ENCODE measurements around the gene MAPRE2.

MAPRE2 gene

DNA sequence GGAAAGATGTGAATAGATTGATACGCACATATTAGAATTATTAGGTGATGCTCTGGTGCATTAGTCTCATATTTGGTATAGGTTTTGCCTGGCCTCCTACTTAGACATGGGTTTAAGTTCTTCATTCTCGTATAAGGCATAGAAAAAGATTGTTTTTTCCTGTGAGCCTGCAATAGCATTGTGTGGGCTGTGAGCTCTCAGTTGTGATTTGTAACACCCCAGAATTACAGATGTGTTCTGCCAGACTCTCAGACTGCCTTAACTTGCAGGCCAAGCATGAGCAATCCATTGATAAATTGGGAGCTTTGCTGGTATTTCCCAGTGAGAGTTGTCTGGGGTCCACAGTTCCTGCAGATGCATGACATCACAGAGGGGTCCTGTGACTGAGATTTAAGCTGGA, 95.7 kb downstream of the MAPRE2 start:
- H3K27ac Mint-ChIP-seq = no peak overlapping the region
- TF ChIP-seq, protein P1, sequence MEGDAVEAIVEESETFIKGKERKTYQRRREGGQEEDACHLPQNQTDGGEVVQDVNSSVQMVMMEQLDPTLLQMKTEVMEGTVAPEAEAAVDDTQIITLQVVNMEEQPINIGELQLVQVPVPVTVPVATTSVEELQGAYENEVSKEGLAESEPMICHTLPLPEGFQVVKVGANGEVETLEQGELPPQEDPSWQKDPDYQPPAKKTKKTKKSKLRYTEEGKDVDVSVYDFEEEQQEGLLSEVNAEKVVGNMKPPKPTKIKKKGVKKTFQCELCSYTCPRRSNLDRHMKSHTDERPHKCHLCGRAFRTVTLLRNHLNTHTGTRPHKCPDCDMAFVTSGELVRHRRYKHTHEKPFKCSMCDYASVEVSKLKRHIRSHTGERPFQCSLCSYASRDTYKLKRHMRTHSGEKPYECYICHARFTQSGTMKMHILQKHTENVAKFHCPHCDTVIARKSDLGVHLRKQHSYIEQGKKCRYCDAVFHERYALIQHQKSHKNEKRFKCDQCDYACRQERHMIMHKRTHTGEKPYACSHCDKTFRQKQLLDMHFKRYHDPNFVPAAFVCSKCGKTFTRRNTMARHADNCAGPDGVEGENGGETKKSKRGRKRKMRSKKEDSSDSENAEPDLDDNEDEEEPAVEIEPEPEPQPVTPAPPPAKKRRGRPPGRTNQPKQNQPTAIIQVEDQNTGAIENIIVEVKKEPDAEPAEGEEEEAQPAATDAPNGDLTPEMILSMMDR (IDR thresholded peaks at IDR 0.05; ENCODE audit: unreplicated experiment in 3 of 3) = no peak
- no peaks in the 10 kb centered on the region for H3K27me3 Mint-ChIP-seq (ENCODE audit: low read depth)
- no peaks in the 10 kb centered on the region for H3K9me3 Mint-ChIP-seq
- peaks cover 55% of the 10 kb centered on the region for H3K36me3 Mint-ChIP-seq (ENCODE audit: low read depth)
- H3K4me3 Mint-ChIP-seq = no peak overlapping the region
- H3K4me1 Mint-ChIP-seq = peaks cover 6% of the 10 kb centered on the region

DNA sequence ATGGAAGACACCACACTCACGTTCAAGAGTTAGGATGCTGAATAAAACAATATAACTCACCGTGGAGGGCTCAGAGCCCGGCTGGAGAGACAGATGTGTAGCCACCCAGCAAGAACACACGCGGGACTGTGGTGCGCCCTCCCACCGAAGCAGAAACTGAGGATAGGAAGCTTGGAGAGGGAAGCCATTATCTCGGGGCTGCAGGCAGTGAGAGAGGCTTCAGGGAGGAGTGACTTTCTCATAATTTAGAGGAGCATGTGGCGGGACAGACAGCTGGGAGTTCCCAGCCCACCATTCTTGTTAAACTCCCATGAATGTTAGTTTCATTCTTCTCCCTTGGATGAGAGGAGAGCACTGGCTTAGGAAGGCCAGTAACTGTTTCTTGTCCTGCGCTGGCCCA, 96.4 kb downstream of the MAPRE2 start:
- Mint-ChIP-seq H3K4me3 (no peak overlapping the region), H3K9me3 (no peaks in the 10 kb centered on the region), H3K27ac (no peak overlapping the region)

DNA sequence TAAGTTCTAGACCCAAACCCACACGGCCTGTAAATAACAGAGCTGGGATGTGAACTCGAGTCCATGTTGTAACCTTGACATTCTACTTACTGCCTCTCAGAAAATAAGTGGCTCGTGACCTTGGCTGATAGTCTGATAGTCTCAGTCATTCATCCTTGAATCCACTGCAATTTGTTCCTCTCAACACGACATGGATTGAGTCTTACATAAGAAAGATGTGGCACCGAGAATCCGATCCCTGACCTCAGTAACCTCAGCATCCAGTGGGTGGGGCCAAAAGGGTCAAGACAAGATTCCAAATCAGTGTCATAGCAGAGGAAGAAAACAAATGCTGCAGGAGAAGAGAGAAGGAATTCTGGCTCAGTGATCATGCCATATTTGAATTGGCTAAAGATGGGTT, 97.6 kb downstream of the MAPRE2 start:
- no peaks in the 10 kb centered on the region for H3K27me3 Mint-ChIP-seq (ENCODE audit: low read depth)
- no peak overlapping the region for H3K27ac Mint-ChIP-seq
- H3K4me1 Mint-ChIP-seq = peaks cover 9% of the 10 kb centered on the region
- TF ChIP-seq, protein P1 (IDR thresholded peaks at IDR 0.05; ENCODE audit: unreplicated experiment in 3 of 3) = no peak
- H3K4me3 Mint-ChIP-seq = no peak overlapping the region
- no peaks in the 10 kb centered on the region for H3K9me3 Mint-ChIP-seq
- H3K36me3 Mint-ChIP-seq (ENCODE audit: low read depth) = peaks cover 49% of the 10 kb centered on the region

More for the DNA sequence above, 96.4 kb downstream of the MAPRE2 start:
- TF ChIP-seq, protein P1 (IDR thresholded peaks at IDR 0.05; ENCODE audit: unreplicated experiment in 3 of 3) = no peak
- peaks cover 52% of the 10 kb centered on the region for H3K36me3 Mint-ChIP-seq (ENCODE audit: low read depth)
- H3K27me3 Mint-ChIP-seq (ENCODE audit: low read depth) = no peaks in the 10 kb centered on the region
- peaks cover 9% of the 10 kb centered on the region for H3K4me1 Mint-ChIP-seq

DNA sequence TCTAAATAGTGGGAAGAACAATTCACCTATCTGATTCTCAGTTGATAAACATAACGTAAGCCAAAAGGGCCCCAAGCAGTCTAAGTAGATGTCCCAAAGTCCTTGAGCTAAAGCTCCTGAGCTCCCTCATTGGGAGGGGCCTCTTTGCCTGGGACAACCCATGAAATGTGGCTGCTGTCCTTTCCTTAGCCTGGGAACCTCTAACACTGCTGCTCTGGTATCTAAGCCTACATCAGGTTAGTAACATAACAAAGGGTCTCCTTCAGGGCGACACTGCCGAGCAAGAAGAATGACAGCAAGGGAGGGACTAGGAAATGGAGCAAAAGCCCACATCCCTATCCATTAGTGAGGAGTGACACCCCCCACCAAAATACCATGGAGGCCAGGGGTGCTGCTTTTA, 98.3 kb downstream of the MAPRE2 start:
- Mint-ChIP-seq H3K4me3 (no peak overlapping the region), H3K27me3 (ENCODE audit: low read depth) (no peaks in the 10 kb centered on the region), H3K4me1 (peaks cover 14% of the 10 kb centered on the region), H3K9me3 (no peaks in the 10 kb centered on the region), H3K27ac (no peak overlapping the region), H3K36me3 (ENCODE audit: low read depth) (peaks cover 48% of the 10 kb centered on the region)
- TF ChIP-seq, protein P1 (IDR thresholded peaks at IDR 0.05; ENCODE audit: unreplicated experiment in 3 of 3) = no peak

DNA sequence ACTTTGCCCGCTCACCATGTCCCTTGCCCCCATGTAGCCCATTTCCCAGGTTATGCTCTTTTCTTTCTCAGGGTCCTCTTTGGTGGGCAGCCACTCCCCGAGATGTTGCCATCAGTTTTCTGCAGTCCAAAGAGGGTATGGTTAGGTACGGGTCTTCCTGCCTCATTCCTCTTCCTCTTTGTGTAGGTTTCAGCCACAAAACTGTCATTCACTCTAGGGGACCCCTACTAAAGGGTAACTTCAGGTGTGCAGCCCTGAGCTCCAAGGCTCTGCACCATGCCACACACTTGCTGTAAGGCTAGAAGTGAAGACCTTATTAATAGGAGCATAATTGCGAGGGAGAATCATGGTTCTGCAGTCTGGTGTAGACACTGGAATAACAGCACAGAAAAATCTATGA, 99.9 kb downstream of the MAPRE2 start:
- TF ChIP-seq, protein P1 (IDR thresholded peaks at IDR 0.05; ENCODE audit: unreplicated experiment in 3 of 3) = no peak
- H3K27ac Mint-ChIP-seq = no peak overlapping the region
- no peak overlapping the region for H3K4me3 Mint-ChIP-seq
- no peaks in the 10 kb centered on the region for H3K9me3 Mint-ChIP-seq
- H3K4me1 Mint-ChIP-seq = peaks cover 22% of the 10 kb centered on the region
- H3K36me3 Mint-ChIP-seq (ENCODE audit: low read depth) = peaks cover 42% of the 10 kb centered on the region
- H3K27me3 Mint-ChIP-seq (ENCODE audit: low read depth) = no peaks in the 10 kb centered on the region

DNA sequence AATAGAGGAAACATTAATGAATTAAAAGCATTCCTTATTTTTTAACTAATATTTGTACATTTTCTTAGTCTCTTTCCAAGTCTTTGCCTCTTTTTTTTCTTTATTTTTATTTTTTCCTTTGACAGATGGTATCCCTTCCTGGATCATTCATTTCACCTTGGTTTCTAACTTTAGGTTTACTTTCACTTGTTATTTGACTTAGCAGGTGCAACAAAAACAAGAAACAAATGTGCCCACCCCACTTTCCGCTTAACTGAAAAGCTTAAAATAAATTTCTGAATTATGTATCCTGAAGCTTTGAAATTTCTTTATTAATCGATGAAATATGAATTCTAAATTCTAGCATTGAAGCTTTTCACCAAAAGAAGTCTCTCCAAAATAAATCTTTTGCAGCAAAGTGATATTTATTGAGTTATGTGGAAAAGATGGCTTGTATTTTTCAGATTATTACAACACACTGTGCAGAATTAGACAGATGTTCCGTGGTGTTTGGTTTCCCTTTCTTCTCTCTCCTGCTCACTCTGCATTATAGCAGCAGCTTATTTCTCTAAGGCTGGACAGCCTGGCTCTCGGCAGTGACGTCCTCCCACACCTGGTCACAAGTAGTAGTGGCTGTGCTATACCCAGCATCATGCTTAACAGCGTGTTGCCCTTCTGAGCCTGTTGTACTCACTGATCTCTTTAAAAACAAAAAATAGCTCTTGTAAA, 100.5 kb downstream of the MAPRE2 start:
- H3K27ac Mint-ChIP-seq = no peak overlapping the region
- no peaks in the 10 kb centered on the region for H3K27me3 Mint-ChIP-seq (ENCODE audit: low read depth)
- H3K9me3 Mint-ChIP-seq = peaks cover 3% of the 10 kb centered on the region
- no peak overlapping the region for H3K4me3 Mint-ChIP-seq
- TF ChIP-seq, protein P1 (IDR thresholded peaks at IDR 0.05; ENCODE audit: unreplicated experiment in 3 of 3) = no peak
- peaks cover 22% of the 10 kb centered on the region for H3K4me1 Mint-ChIP-seq
- peaks cover 38% of the 10 kb centered on the region for H3K36me3 Mint-ChIP-seq (ENCODE audit: low read depth)
